ENCODE data around the gene TMEM38A.

TMEM38A gene
- total RNA-seq, result 0.48 to 1.7 reads per million in 2 donors

- peak; percentile 38 for DNase-seq
Measured at GRCh38 chr19:16660763-16661479, at the start of gene TMEM38A. TMEM38A (plus strand) TSS chr19:16661139; CDS start chr19:16661218, 79 bp downstream.

- DNase-seq, result no peak
Measured at GRCh38 chr19:16612636-16613035, 48.3 kb upstream of the TMEM38A start.

GRCh38 chr19:16613841-16614240 lies 47.1 kb upstream of the TMEM38A start:
- no peak for DNase-seq

GRCh38 chr19:16614941-16615340 lies 46.0 kb upstream of the TMEM38A start:
- DNase-seq, result no peak

- DNase-seq, result no peak
Measured at GRCh38 chr19:16615808-16616207, 45.1 kb upstream of the TMEM38A start.

GRCh38 chr19:16618248-16618647 lies 42.7 kb upstream of the TMEM38A start:
- DNase-seq, result no peak

- DNase-seq, result no peak
Measured at GRCh38 chr19:16619457-16619856, 41.5 kb upstream of the TMEM38A start.

- DNase-seq, result no peak
Measured at GRCh38 chr19:16620018-16620417, 40.9 kb upstream of the TMEM38A start.

- no peak for DNase-seq
Measured at GRCh38 chr19:16620584-16620983, 40.4 kb upstream of the TMEM38A start.

- DNase-seq, result no peak
Measured at GRCh38 chr19:16621165-16621800, 39.7 kb upstream of the TMEM38A start.

- no peak for DNase-seq
Measured at GRCh38 chr19:16623066-16623465, 37.9 kb upstream of the TMEM38A start.

- DNase-seq, result no peak
Measured at GRCh38 chr19:16623576-16623975, 37.4 kb upstream of the TMEM38A start.

GRCh38 chr19:16624236-16624635 lies 36.7 kb upstream of the TMEM38A start:
- no peak for DNase-seq

- no peak for DNase-seq
Measured at GRCh38 chr19:16625163-16625958, 35.6 kb upstream of the TMEM38A start.

- no peak for DNase-seq
Measured at GRCh38 chr19:16626796-16627192, 34.1 kb upstream of the TMEM38A start.

- peak; percentile 10 for DNase-seq
Measured at GRCh38 chr19:16627193-16627927, 33.6 kb upstream of the TMEM38A start.

- DNase-seq, result no peak
Measured at GRCh38 chr19:16627928-16628182, 33.1 kb upstream of the TMEM38A start.

GRCh38 chr19:16628183-16628983 lies 32.6 kb upstream of the TMEM38A start, which contains the start of gene MED26:
MED26 (minus strand) TSS chr19:16628204; CDS start chr19:16627943, 261 bp downstream.
- DNase-seq, result peak; percentile 94

- DNase-seq, result no peak
Measured at GRCh38 chr19:16628984-16629691, 31.8 kb upstream of the TMEM38A start.

- DNase-seq, result no peak
Measured at GRCh38 chr19:16631465-16631864, 29.5 kb upstream of the TMEM38A start.

GRCh38 chr19:16637535-16637934 lies 23.4 kb upstream of the TMEM38A start:
- no peak for DNase-seq

GRCh38 chr19:16638666-16639065 lies 22.3 kb upstream of the TMEM38A start:
- DNase-seq, result no peak

Measured in T-helper 9 cell (primary cell).